Hypothalamus (tissue), 51 donors: ENCODE measurements around the gene LAMA2.
A peak's percentile ranks its signal among the peaks of the same experiment; 100 is the strongest.

Experiments
- DNase-seq, 51 donors: peaks; one replicate each; lab custom pipeline; 2025; lab: John Stamatoyannopoulos, UW

LAMA2 gene

DNA sequence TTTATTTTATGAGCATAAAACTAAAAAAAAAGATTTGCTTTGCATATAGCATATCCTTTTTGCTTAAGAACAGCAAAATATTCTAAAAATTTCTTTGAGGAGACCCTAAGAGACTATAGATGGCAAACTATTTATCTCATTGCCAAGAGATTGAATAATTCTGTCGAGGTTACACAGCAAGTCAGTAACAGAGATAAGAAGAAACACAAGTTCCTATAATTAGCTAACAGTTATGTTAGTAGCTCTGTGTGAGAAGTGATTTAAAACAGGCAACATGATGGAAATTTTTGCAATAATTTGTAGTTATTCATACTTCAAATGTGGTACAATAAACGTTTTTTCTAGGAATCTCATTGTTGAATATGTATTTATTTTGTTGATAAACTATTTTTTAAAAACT lies 9.1 kb downstream of the LAMA2 start:
- no peak for DNase-seq

DNA sequence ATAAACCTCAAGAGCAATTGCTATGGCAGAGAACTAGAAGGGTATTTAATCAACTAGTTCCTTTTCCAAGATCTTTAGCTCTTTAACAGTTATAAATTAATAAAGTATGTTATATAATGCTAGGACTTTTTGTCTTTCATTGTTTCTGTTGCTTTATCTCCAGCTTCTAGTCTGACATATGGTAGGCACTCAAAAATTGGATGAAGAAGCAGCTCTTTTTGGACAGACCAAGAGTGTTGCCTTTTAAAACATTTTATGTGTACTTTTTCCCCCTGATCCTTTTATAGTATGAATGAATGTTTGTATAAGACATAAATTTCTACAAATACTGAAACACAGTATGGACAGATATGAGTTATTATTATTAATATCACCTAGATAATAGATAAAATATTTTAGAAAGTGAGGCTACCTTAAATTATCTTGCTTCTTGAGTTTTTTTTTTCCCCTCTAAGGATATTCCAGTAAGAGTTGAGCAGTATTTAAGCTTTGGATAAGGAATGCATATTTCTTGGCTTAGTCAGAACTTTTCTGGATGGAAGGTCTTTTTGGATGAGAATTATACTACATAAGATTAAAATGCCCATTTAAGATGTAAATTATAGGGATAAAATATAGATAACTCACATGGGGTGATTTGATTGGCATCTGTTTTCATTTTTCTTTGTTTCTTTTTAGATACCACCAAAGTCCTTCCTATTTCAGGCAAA lies 16.6 kb downstream of the LAMA2 start:
- no peak for DNase-seq

DNA sequence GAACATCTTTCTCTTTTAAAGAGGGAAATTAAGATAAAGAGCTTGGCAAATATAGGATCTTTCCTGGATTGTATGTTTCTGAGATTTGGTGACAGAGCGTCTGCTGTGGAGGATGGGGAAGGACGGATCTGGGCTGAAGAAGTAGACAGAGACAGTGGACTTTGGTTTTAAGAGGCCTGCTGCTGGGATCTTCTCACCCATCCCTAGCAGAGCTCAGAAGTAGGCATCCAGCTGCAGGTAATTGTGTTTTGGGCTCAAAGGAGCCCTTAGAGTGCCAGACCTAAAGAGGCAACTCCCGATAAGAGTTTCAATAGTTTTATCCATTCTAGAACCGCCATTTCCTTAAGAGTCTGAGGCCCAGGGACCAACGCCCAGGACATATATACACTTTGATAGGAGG lies 20.8 kb downstream of the LAMA2 start:
- DNase-seq, result no peak

DNA sequence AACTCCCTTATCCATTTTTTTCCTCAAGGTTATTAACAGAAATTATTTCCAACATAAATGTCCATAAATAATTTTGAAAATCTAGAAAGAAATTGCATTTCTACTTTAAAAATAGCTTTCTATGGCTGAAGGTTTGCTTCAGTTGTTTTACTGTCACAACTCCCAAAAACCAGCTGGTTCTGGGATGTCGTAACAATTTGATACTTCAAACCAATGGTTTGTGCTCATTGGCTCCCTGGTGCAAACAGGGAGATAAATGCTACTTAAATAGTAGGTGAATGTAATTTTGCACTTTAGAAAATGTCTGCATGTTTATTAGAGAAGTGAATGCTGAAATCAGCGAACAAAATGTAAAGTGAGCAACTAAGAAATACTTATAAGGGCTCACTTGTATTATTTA lies 31.1 kb downstream of the LAMA2 start:
- no peak for DNase-seq

DNA sequence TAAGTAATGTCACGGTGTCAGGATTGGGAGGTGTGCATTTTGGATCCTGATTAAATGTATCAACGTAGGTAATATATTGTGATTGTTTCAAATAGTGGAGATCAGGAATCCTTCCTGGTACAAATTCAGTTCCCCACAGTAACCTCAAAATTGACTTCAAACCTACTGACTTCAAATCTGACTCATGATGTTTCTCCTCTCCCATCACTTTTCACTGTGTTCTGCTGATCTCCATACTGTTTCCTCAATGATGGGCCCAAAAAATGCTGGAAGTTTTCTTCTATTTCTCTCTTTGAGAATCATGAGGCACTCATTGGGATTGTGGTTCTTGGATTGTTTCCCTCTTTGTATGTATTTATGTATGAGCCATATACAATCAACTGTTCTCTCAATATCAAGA lies 35.9 kb downstream of the LAMA2 start:
- no peak for DNase-seq

DNA sequence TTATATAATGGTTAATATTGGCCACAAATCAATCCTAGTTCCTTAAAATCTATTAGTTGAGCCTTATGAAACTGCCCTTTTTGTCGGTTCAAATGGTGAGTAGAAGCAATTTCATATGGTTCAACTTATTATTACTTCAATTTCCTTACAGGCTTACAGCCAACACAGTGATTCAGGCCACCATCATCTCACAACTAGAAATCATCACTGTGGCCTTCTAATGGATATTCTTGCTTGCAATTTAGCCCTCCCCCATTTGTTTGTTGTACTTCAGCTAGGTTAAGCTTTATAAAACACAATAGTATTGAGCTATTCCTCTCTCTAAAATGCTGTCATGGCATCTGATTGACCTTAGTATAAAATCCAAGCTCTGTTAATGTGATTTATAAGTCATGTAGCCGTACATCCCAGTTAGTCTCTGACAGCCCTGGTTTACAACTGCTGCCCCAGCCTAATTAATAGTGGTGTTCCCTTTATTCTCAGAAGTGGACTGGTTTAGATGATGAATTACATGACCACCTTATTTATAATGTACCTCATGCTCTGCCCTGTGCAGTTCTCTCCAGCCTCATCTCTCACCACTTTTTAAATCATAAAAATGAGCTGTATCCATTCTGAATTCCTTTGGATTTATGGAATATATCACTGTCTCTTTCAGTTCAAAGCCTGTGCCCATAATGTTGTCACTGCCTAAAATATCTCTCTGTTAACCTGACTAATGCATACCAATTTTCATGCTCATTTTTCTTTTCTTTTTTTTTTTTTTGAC lies 36.7 kb downstream of the LAMA2 start:
- no peak for DNase-seq

DNA sequence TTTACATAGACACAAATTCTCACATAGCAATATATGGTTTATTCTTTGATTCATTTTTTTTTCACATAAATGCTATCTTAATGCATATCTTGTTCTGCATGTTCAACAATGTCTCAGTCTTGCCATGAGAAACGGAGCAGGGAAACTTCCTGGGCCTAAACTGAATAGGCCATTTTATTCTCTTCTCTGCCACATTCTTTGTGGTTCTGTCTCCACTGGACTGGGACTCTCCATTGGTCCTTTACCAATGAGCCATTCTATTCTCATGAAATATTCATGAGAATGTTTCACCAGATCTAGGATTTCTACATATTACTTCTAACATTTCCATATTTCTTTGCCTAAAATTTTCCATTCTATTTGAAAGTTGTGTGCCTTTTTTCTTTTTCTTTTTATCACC lies 42.8 kb downstream of the LAMA2 start:
- no peak for DNase-seq

DNA sequence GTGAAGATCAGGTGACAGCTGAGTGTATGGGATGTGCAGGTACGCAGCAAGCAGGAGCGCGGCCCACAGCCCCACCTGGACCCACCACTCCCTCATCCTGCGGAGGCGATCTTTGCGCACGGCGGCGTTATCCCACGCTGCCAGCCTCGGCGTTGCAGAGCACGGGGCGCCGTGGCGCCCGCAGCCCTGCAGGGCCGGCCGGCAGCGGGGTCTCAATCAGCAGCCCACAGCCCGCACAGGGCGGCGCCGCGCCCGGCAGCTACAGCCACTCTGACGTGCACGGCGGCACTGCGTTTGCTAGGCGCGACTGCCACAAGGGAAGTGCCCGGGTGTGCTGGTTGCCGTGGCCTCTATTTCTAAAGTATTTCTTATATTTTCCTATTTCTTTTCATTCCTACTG lies 46.9 kb downstream of the LAMA2 start:
- no peak for DNase-seq

DNA sequence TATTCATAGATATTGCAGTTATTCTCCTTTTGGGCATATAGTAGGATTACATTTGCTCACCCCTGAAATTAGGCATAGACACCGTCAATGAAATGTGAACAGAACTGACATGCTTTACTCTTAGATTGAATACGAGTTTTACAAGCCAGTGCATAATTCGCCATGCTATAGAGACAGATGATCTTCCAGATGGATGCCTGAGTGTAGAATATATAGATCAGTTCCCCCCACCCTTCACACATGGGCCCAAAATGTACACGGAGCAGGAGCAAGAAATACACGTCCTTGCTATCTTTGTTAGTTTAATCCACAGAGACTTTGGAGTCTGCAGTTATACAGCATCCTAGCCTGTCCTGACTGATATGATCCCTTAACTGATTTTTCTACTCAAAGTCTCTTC lies 47.4 kb downstream of the LAMA2 start:
- no peak for DNase-seq

DNA sequence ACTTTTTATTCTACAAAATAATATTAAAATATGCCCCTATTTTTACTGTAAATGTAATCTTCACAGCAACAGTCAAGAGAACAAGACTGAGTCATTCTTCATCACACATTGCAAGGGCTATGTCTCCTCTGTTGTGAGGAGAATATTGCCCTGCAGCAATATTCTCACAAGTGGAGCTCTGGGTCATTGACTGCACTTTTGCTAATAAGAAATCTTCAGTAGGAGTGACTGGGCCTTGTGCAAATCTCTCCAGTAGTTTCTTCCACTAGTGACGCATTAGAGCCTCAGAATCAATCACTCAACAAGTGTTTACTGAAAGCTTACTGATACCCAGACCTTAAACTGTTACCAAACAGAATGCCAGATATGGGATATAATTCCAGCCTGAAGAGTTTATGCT lies 49.1 kb downstream of the LAMA2 start:
- DNase-seq, result no peak

DNA sequence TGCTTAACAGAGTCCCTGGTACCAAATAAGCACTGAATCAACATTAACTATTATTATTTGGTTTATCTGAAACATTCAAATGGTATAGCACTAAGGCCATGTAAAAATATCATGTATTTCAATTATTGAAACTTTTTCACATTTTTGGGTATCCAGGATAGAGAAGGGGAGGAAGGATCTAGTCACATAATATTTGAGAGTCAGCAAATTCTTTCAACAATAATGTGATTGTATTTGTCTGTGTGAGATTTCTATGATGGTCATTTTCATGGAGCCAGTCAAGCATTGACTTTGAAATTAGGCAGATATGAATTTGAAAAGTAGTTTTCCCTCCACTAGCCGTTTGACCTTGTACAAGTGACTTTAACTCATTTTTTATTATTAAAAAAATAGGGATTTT lies 67.9 kb downstream of the LAMA2 start:
- DNase-seq, result no peak

DNA sequence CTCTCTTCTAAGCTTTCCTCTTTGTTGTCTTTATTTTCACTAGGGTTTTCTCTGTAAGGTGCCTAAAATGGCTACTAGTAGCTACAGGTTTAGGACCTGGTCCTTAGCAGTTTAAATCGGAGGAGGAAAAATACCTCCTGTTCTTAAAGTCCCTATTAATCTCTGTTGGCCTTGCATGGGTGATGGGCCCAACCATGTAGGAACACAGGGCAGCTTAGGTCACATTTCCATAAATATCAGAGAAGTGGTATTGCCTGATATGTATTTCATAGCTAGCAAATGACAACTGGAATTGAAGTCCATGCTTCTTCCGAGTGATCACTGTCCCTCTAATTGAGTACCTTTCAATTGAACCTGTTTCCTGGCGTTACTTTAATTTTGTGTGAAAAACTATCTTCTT lies 70.0 kb downstream of the LAMA2 start:
- no peak for DNase-seq

DNA sequence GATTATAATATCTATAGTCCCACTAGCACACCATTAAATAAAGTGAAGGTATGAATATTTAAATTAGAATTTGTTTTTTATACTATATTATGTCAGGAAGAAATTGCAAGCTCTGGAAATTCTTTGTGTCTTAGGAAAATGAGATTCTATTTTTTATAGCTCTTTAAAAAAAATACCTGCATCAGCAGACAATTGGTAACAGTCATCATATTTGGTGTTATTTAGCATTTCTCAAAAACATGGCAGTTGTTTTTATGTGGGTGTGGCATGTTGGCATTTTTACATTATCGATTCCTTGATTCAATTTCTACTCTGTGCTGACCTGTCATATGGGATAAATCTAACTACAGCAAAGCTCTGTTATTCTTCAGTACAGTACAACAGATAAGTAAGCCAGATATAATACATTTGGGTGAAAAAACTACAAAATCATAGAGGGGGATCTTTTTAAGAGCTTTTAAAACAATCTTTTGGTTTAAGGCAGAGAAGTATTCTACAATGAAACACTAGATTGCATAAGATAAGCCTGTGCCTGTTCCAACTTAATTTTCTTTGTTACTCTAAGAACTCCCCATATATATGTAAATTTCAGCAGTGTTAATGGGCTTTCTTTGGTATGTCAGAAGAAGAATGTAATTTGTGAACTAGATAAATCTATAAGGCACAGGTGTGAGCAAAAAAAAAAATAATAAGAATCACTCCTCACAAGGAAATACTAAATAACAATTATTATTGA lies 71.5 kb downstream of the LAMA2 start:
- DNase-seq, result no peak

DNA sequence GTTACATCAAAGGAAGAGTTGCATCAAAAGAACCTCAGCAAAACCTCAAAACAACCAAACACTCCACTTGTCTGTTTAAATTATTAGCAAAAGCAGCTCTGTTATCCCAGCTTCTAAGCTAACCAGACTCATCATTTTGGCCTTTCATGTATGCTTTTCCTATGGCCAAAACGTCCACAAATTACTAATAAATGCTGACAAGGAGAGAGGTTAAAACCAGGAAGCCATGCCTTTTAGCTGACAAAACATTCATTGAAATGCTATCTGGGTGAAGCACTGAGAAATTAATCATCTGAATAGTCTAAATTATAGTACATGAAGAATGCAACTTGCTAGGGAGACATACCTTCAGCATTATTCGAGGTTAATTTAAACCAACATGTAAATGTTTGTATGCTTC lies 80.6 kb downstream of the LAMA2 start:
- DNase-seq, result no peak

DNA sequence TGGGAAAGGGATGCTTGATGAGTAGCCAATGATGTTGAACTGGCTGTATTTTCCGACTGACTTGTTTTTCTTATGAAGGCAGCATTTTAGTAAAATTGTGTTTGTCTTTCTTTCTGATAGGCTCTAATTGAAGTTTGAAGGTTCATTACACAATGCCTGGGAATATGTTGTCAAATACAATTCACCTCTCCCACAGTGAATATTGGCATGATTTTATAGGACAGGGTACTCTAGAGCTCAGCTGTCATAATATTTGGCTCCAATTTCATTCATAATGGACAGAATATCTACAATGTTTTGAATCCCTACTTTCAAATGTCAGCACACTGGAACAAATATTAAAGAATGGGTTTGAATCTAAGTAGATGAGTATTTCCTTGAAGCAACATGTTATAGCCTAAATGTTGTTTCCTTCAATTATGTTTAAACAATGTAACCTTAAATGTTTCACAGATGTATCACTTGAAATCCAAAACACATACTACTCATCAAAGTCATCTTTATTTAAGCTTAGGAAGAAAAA lies 81.4 kb downstream of the LAMA2 start:
- DNase-seq, result no peak

DNA sequence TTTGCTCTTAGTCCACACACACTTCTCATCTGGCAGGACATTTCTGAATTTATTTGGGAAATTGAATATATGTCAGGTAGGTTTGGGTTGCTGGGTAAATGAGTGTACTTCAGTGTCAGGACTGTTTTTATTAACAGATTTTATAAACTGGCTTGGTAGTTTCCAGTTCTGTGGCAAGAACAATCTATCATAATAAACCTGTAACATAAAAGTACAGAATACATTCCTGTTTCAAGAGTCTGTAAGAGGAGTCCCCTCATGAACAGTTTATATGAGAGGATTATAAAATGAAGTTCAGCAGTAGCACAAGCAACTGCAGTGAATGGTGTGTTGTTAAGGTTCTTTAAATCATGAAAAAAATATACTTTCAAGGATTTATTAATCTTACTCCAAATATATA lies 81.8 kb downstream of the LAMA2 start:
- DNase-seq, result no peak

DNA sequence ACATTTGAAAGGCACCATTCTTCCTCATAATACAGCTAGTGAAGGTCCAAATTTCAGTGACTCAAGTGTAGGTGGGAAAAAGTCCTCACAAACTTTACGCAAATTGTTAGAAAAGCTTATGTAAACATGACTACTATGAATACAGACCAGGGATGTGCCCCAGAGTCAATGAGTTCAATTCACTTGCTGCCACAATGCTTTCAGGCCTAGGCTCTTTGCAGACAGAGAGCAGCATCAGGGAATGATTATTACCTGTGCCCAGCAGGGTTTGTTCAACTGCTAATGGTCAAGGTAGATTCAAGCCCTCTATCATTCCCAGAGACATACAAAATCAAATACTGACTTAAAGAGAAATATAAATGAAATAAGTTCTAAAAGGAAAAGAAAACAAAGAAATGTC lies 84.0 kb downstream of the LAMA2 start:
- DNase-seq, result no peak

DNA sequence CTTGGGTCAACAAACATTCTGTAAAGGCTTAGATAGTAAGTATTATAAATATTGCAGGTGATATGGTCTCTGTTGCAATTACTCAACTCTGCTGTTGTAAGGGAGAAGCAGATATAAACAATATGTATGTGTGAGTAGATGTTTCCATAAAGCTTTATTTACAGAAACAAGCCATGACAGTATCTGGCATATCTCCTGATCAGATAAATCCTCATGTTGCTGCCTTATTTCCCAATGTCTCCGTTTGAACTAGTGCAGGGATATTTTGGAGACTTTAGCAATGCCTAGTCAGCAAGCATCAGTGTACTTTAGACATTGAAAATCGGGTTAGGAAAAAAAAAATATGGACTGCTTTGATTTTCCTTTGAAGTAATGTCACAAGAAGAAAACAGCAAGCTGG lies 96.1 kb downstream of the LAMA2 start:
- DNase-seq, result no peak

DNA sequence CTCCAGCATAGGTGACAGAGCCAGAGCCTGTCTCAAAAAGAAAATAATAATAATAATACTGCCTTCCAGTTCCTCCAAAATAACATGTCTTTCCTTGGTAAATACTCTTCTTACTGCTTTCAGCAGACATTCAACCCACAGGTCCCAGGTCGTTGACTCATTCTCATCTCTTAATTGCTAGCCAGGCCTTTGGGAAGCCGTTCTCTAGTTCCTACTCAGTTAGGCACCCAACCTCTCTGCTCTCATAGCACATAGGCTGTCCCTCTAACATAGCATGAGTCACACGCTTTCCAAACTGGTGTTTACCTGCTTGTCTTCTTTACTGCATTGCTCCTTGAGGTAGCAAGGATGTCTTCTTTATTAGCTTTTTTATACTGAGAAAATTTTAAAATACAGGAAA lies 98.8 kb downstream of the LAMA2 start:
- DNase-seq, result no peak

DNA sequence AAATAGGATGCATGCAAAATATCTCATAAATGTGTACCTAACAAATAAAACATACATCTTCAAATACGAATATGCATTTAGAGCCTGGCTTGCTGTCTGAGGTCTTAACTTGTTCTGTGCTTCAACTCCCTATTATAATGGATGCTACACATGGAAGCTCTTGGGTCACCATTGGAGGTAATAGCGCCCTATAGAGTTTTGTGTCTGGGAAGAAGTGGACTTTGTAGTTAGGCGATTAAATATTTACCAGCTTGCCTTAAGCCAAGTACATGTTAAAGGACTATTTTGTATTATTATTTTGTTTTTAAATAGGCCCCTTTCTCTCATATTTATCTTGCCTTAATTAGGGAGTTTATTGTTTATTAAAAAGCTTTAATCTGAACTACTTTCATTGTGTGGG lies 107.4 kb downstream of the LAMA2 start:
- DNase-seq, result no peak

DNA sequence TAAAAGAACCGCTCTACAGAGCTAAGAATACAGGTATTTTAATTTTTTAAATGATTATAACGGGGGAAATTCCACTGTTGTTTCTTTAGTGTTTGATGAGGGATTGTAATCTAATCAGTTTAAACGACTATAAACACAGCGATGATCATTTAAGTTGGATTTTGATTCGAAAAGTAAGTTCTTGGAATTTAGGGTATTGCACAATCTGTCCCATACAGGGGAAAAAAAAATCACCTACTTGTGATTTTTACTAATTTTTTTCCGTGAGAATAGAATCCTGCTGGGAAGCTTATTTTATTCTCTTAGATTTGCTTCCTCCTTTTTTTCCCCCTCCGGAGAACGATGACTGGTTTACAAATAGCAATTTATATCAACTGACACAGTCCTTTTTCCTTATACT lies 108.0 kb downstream of the LAMA2 start:
- no peak for DNase-seq

DNA sequence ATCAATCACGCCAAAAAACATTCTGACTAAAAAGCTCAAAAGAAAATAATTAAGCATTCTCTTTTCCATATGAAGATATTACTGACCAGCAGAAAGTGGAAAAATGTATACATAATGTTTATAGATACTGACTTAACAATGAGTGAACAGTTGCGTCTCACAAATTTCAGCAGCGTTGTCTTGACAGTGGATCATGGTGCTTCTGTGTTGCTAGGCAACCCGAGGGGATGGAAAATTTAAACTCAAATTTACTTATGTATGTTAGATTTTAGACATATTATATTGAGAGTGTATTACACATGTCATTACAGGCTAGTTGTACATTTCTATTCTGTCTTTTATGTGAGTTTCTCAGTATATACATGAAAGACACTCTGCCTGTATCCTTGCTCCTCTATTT lies 110.2 kb downstream of the LAMA2 start:
- peak in 1 of 51 donors; percentile 0 for DNase-seq
